ENCODE results near the gene RGS11.
"Not testable (repeated sequence)": the region's sequence is repeated elsewhere in the genome, so short reads cannot be mapped to it uniquely, and the experiment has no call there.

Gene RGS11

GRCh38 chr16:263182-263774 lies 12.5 kb downstream of the RGS11 start:
- no peak for DNase-seq (ENCODE audit: low read depth in 2 of 2)

GRCh38 chr16:262121-262745 lies 13.5 kb downstream of the RGS11 start:
- DNase-seq (ENCODE audit: low read depth in 2 of 2) = no peak

GRCh38 chr16:261031-261691 lies 14.6 kb downstream of the RGS11 start:
- no peak for DNase-seq (ENCODE audit: low read depth in 2 of 2)

- DNase-seq (ENCODE audit: low read depth in 2 of 2) = no peak
Measured at GRCh38 chr16:260326-260725, 15.4 kb downstream of the RGS11 start.

GRCh38 chr16:259814-260253 lies 15.9 kb downstream of the RGS11 start:
- DNase-seq (ENCODE audit: low read depth in 2 of 2) = no peak

GRCh38 chr16:259226-259625 lies 16.5 kb downstream of the RGS11 start:
- no peak for DNase-seq (ENCODE audit: low read depth in 2 of 2)

GRCh38 chr16:258091-258490 lies 17.7 kb downstream of the RGS11 start:
- DNase-seq (ENCODE audit: low read depth in 2 of 2) = not testable (repeated sequence)

- DNase-seq (ENCODE audit: low read depth in 2 of 2) = no peak
Measured at GRCh38 chr16:255183-255582, 20.6 kb downstream of the RGS11 start.

- no peak for DNase-seq (ENCODE audit: low read depth in 2 of 2)
Measured at GRCh38 chr16:254461-254860, 21.3 kb downstream of the RGS11 start.

GRCh38 chr16:253833-254232 lies 21.9 kb downstream of the RGS11 start:
- no peak for DNase-seq (ENCODE audit: low read depth in 2 of 2)

- DNase-seq (ENCODE audit: low read depth in 2 of 2) = no peak
Measured at GRCh38 chr16:252366-253337, 23.1 kb downstream of the RGS11 start.

GRCh38 chr16:249431-249830 lies 26.3 kb downstream of the RGS11 start:
- DNase-seq (ENCODE audit: low read depth in 2 of 2) = no peak

- DNase-seq (ENCODE audit: low read depth in 2 of 2) = no peak
Measured at GRCh38 chr16:247027-247426, 28.7 kb downstream of the RGS11 start.

- no peak for DNase-seq (ENCODE audit: low read depth in 2 of 2)
Measured at GRCh38 chr16:245105-245504, 30.6 kb downstream of the RGS11 start.

GRCh38 chr16:243348-243747 lies 32.4 kb downstream of the RGS11 start:
- no peak for DNase-seq (ENCODE audit: low read depth in 2 of 2)

GRCh38 chr16:242281-242680 lies 33.5 kb downstream of the RGS11 start:
- no peak for DNase-seq (ENCODE audit: low read depth in 2 of 2)

- DNase-seq (ENCODE audit: low read depth in 2 of 2) = no peak
Measured at GRCh38 chr16:240559-240958, 35.2 kb downstream of the RGS11 start.

GRCh38 chr16:239948-240277 lies 35.8 kb downstream of the RGS11 start:
- DNase-seq (ENCODE audit: low read depth in 2 of 2) = no peak

GRCh38 chr16:234468-235305 lies 41.1 kb downstream of the RGS11 start, which contains the start of gene FAM234A:
Gene FAM234A (plus strand): TSS chr16:234821. CDS start chr16:254414, 19,593 bp downstream.
- peak; percentile 94 to 96 for DNase-seq (ENCODE audit: low read depth in 2 of 2)

GRCh38 chr16:230949-231348 lies 44.8 kb downstream of the RGS11 start:
- no peak for DNase-seq (ENCODE audit: low read depth in 2 of 2)

- not testable (repeated sequence) for DNase-seq (ENCODE audit: low read depth in 2 of 2)
Measured at GRCh38 chr16:230351-230750, 45.4 kb downstream of the RGS11 start.

Measured in stimulated activated CD4-positive, alpha-beta T cell treated with anti-CD3 and anti-CD28 coated beads, Interleukin-4, amount 100 ng/mL, for 48 hours (primary cell).